Mesothelial cell of epicardium (in vitro differentiated cells): ENCODE data around the gene HDAC4. TPM values are rescaled to one million over a fixed set of nuclear protein-coding genes. Genes with fewer than 3 reads are reported as not detected.

Experiments used
- DNase-seq, 2 experiments: peaks; one replicate each; pipeline ENCODE4 v3.0.0; 2021; ENCODE audit warnings: low spot score in 2 of 2; ENCODE audit not compliant: unreplicated experiment in 2 of 2
- H3K27ac Mint-ChIP-seq: 2 replicates; pipeline ENCODE4 v1.8.0; 2021; ENCODE audit warnings: mixed read lengths
- H3K27me3 Mint-ChIP-seq: 2 replicates; pipeline ENCODE4 v1.8.0; 2021; ENCODE audit warnings: low read depth, mixed read lengths
- H3K36me3 Mint-ChIP-seq: 2 replicates; pipeline ENCODE4 v1.8.0; 2021; ENCODE audit warnings: mixed read lengths
- H3K4me1 Mint-ChIP-seq: 2 replicates; pipeline ENCODE4 v1.8.0; 2021; ENCODE audit warnings: mixed read lengths
- H3K4me3 Mint-ChIP-seq: 2 replicates; pipeline ENCODE4 v1.8.0; 2021; ENCODE audit warnings: mild to moderate bottlenecking, moderate library complexity, mixed read lengths
- H3K9me3 Mint-ChIP-seq: 2 replicates; pipeline ENCODE4 v1.8.0; 2021; ENCODE audit warnings: mixed read lengths
- microRNA-seq: library from miRNA; unstranded; fragments of <30 nt; microRNA quantifications from one replicate; pipeline ENCODE4 v1.2.0, GENCODE V29; 2021; ENCODE audit warnings: inconsistent platforms, mixed read lengths
- total RNA-seq: library from RNA; stranded (reverse); gene quantifications from 3 replicates; pipeline ENCODE4 v1.2.1, GENCODE V29; 2021
- TF ChIP-seq, protein P1 (sequence below): fragments of 200-600 bp; sonication (generic); IDR thresholded peaks from one replicate; pipeline ENCODE4 v1.5.0; 2021; ENCODE audit warnings: antibody characterized with exemption; ENCODE audit not compliant: unreplicated experiment

The HDAC4 gene
- total RNA-seq, 1 donor from 2014 or later: 59.2 TPM

DNA sequence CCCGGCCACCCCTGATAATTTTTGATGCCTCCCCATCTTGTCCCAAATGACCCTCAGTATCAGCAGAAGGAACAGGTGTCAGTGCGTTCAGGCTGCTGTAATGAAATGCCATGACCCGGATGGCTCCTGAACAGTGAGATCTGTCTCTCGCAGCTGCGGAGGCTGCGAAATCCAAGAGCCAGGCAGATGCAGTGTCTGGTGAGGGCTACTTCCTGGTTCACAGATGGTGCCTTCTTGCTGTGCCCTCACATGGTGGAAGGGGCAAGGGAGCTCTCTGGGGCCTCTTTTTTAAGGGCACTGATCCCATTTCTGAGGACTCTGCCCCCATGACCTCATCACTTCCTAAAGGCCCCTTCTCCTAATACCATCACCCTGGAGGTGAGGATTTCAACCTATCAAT, 400.7 kb downstream of the HDAC4 start:
- no peak overlapping the region for H3K27ac Mint-ChIP-seq
- no peak for DNase-seq

DNA sequence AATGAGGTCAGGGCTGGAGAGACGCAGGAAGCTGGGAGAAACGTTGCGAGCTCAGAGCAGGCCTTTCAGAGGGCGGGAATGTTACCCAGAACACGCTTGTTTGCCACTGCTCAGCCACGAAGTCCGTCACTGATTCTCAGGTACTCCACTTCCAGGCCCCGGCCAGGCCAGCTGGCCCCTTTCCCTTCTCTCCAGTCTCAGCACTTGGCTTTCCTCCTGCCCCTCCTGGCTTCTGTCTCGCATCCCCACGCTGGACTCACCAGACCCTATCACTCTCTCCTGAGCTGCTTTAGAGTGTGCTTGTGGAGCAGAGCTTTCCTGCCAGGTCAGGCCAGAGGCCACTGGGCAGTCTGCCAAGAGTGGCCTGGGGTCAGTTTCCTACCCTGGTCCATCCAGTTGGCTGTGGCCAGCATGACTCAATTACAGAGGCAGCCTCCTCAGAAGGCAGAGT, 401.5 kb downstream of the HDAC4 start:
- TF ChIP-seq, protein P1, sequence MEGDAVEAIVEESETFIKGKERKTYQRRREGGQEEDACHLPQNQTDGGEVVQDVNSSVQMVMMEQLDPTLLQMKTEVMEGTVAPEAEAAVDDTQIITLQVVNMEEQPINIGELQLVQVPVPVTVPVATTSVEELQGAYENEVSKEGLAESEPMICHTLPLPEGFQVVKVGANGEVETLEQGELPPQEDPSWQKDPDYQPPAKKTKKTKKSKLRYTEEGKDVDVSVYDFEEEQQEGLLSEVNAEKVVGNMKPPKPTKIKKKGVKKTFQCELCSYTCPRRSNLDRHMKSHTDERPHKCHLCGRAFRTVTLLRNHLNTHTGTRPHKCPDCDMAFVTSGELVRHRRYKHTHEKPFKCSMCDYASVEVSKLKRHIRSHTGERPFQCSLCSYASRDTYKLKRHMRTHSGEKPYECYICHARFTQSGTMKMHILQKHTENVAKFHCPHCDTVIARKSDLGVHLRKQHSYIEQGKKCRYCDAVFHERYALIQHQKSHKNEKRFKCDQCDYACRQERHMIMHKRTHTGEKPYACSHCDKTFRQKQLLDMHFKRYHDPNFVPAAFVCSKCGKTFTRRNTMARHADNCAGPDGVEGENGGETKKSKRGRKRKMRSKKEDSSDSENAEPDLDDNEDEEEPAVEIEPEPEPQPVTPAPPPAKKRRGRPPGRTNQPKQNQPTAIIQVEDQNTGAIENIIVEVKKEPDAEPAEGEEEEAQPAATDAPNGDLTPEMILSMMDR: no peak
- Mint-ChIP-seq H3K4me3 (no peak overlapping the region), H3K36me3 (peaks cover 5% of the 10 kb centered on the region), H3K4me1 (peaks cover 44% of the 10 kb centered on the region), H3K9me3 (peaks cover 21% of the 10 kb centered on the region), H3K27ac (no peak overlapping the region), H3K27me3 (peaks cover 5% of the 10 kb centered on the region)
- no peak for DNase-seq

More for the DNA sequence above, 400.7 kb downstream of the HDAC4 start:
- Mint-ChIP-seq H3K36me3 (peaks cover 5% of the 10 kb centered on the region), H3K4me3 (no peak overlapping the region), H3K27me3 (peaks cover 7% of the 10 kb centered on the region), H3K4me1 (peaks cover 48% of the 10 kb centered on the region), H3K9me3 (peaks cover 16% of the 10 kb centered on the region)
- TF ChIP-seq, protein P1: no peak

DNA sequence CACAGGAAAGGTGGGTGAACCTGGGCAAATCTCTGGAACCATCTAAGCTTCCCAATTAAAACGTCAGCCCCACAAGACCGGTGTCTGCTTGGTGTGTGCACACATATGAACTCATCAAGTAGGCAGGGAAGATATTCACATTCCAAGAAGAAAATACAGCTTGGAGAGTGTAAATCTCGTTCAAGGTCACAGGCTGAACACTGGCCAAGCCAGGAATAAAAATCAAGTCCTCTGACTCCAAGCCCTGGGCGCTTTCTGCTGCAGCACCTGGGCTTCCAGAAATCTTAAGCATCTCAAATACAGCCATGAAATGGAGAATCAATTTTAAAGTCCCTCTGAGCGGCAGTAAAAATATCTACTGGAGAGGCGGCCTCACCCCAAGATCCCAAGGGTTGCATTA, 402.0 kb downstream of the HDAC4 start:
- H3K4me1 Mint-ChIP-seq: peaks cover 39% of the 10 kb centered on the region
- peaks cover 3% of the 10 kb centered on the region for H3K27me3 Mint-ChIP-seq
- TF ChIP-seq, protein P1: no peak
- H3K27ac Mint-ChIP-seq: peak overlapping the region; percentile 56
- H3K4me3 Mint-ChIP-seq: no peak overlapping the region
- H3K9me3 Mint-ChIP-seq: peaks cover 26% of the 10 kb centered on the region
- DNase-seq: no peak
- peaks cover 6% of the 10 kb centered on the region for H3K36me3 Mint-ChIP-seq

Small RNA genes within 50 kb of the gene (microRNA-seq; reads per million reads assigned to microRNA genes)
- gene MIR2467 (not detected), gene MIR4269 (not detected), gene MIR4440 (not detected), gene MIR4441 (not detected)
